ENCODE measurements around the gene CCNYL1.
"Not testable (repeated sequence)": the region's sequence is repeated elsewhere in the genome, so short reads cannot be mapped to it uniquely, and the experiment has no call there.

Gene CCNYL1

GRCh38 chr2:207696911-207697310 is 14.5 kb upstream of the CCNYL1 start:
- DNase-seq (ENCODE audit: low spot score); FAIRE-seq: not testable (repeated sequence)

GRCh38 chr2:207697411-207697810 is 14.0 kb upstream of the CCNYL1 start:
- no peak for DNase-seq (ENCODE audit: low spot score)

GRCh38 chr2:207698301-207698700 is 13.1 kb upstream of the CCNYL1 start:
- FAIRE-seq (no peak), DNase-seq (ENCODE audit: low spot score) (no peak)

More at GRCh38 chr2:207697411-207697810, 14.0 kb upstream of the CCNYL1 start:
- no peak for FAIRE-seq

- FAIRE-seq: no peak
- no peak for DNase-seq (ENCODE audit: low spot score)
These were observed 7.4 kb upstream of the CCNYL1 start for GRCh38 chr2:207704078-207704477.

GRCh38 chr2:207704671-207705070 is 6.8 kb upstream of the CCNYL1 start:
- no peak for FAIRE-seq
- DNase-seq (ENCODE audit: low spot score): no peak

- DNase-seq (ENCODE audit: low spot score): no peak
- no peak for FAIRE-seq
These were observed 4.2 kb upstream of the CCNYL1 start for GRCh38 chr2:207706936-207707860.

GRCh38 chr2:207711750-207712530 is 500 bp downstream of the CCNYL1 start:
- FAIRE-seq (no peak), DNase-seq (ENCODE audit: low spot score) (no peak)

- FAIRE-seq (no peak), DNase-seq (ENCODE audit: low spot score) (no peak)
These were observed 4.6 kb downstream of the CCNYL1 start for GRCh38 chr2:207716056-207716455.

GRCh38 chr2:207718521-207718920 is 7.1 kb downstream of the CCNYL1 start:
- DNase-seq (ENCODE audit: low spot score) (no peak), FAIRE-seq (no peak)

- no peak for DNase-seq (ENCODE audit: low spot score)
- FAIRE-seq: no peak
These were observed 7.6 kb downstream of the CCNYL1 start for GRCh38 chr2:207719008-207719407.

GRCh38 chr2:207719655-207720054 is 8.2 kb downstream of the CCNYL1 start:
- DNase-seq (ENCODE audit: low spot score); FAIRE-seq: not testable (repeated sequence)

- DNase-seq (ENCODE audit: low spot score): no peak
- FAIRE-seq: no peak
These were observed 9.2 kb downstream of the CCNYL1 start for GRCh38 chr2:207720517-207721187.

- peak; percentile 14 for FAIRE-seq
- DNase-seq (ENCODE audit: low spot score): no peak
These were observed 11.5 kb downstream of the CCNYL1 start for GRCh38 chr2:207722773-207723424.

- FAIRE-seq: not testable (repeated sequence)
These were observed 12.0 kb downstream of the CCNYL1 start for GRCh38 chr2:207723425-207723787.

GRCh38 chr2:207724113-207724512 is 12.7 kb downstream of the CCNYL1 start:
- no peak for FAIRE-seq

More at GRCh38 chr2:207723425-207723787, 12.0 kb downstream of the CCNYL1 start:
- DNase-seq (ENCODE audit: low spot score): not testable (repeated sequence)

GRCh38 chr2:207725873-207726578 is 14.6 kb downstream of the CCNYL1 start:
- DNase-seq (ENCODE audit: low spot score): no peak
- FAIRE-seq: no peak

More at GRCh38 chr2:207724113-207724512, 12.7 kb downstream of the CCNYL1 start:
- no peak for DNase-seq (ENCODE audit: low spot score)

GRCh38 chr2:207727261-207727660 is 15.8 kb downstream of the CCNYL1 start:
- FAIRE-seq (no peak), DNase-seq (ENCODE audit: low spot score) (no peak)

GRCh38 chr2:207729465-207729998 is 18.1 kb downstream of the CCNYL1 start:
- FAIRE-seq (no peak), DNase-seq (ENCODE audit: low spot score) (no peak)

- FAIRE-seq (no peak), DNase-seq (ENCODE audit: low spot score) (no peak)
These were observed 19.7 kb downstream of the CCNYL1 start for GRCh38 chr2:207731138-207731537.

GRCh38 chr2:207733597-207734240 is 22.3 kb downstream of the CCNYL1 start:
- DNase-seq (ENCODE audit: low spot score) (no peak), FAIRE-seq (no peak)

Data from RCC 7860 (cell line).